Putamen (tissue), 1 donor: ENCODE results near the gene PRRT1.
"Not testable (repeated sequence)": the region's sequence is repeated elsewhere in the genome, so short reads cannot be mapped to it uniquely, and the experiment has no call there.

Experiments
- DNase-seq: peaks from one replicate; pipeline ENCODE4 v3.0.0-alpha.2; 2016; ENCODE audit warnings: low spot score

PRRT1 gene

GRCh38 chr6:32187725-32188380 lies 36.1 kb upstream of the PRRT1 start:
- DNase-seq = not testable (repeated sequence)

GRCh38 chr6:32187009-32187709 lies 35.4 kb upstream of the PRRT1 start:
- no peak for DNase-seq

- not testable (repeated sequence) for DNase-seq
Observed at GRCh38 chr6:32186151-32186840, 34.6 kb upstream of the PRRT1 start.

- not testable (repeated sequence) for DNase-seq
Observed at GRCh38 chr6:32185681-32186131, 34.0 kb upstream of the PRRT1 start.

- no peak for DNase-seq
Observed at GRCh38 chr6:32184084-32184640, 32.4 kb upstream of the PRRT1 start, which contains the start of gene AGER. Gene AGER, minus strand, starts transcription at chr6:32184253. Its CDS starts 31 bp downstream, at chr6:32184222.

- no peak for DNase-seq
Observed at GRCh38 chr6:32183483-32184083, 31.8 kb upstream of the PRRT1 start.

- DNase-seq = no peak
Observed at GRCh38 chr6:32183030-32183429, 31.3 kb upstream of the PRRT1 start.

GRCh38 chr6:32182555-32182981 lies 30.8 kb upstream of the PRRT1 start:
- DNase-seq = no peak

GRCh38 chr6:32181915-32182529 lies 30.3 kb upstream of the PRRT1 start:
- no peak for DNase-seq

GRCh38 chr6:32181148-32181702 lies 29.5 kb upstream of the PRRT1 start:
- no peak for DNase-seq

- no peak for DNase-seq
Observed at GRCh38 chr6:32179766-32180405, 28.1 kb upstream of the PRRT1 start.

- DNase-seq = no peak
Observed at GRCh38 chr6:32178547-32179440, 27.1 kb upstream of the PRRT1 start.

GRCh38 chr6:32177788-32178546 lies 26.2 kb upstream of the PRRT1 start, which contains the start of gene RNF5:
Gene RNF5, plus strand, starts transcription at chr6:32178405. Its CDS starts 107 bp downstream, at chr6:32178512.
- DNase-seq = peak; percentile 100

- no peak for DNase-seq
Observed at GRCh38 chr6:32177183-32177787, 25.5 kb upstream of the PRRT1 start.

GRCh38 chr6:32176476-32177182 lies 24.9 kb upstream of the PRRT1 start:
- DNase-seq = no peak

- DNase-seq = peak; percentile 99
Observed at GRCh38 chr6:32175711-32176475, 24.2 kb upstream of the PRRT1 start, which contains the start of gene AGPAT1. Gene AGPAT1, minus strand, starts transcription at chr6:32176084. Its CDS starts 4,588 bp downstream, at chr6:32171496.

- no peak for DNase-seq
Observed at GRCh38 chr6:32175322-32175710, 23.6 kb upstream of the PRRT1 start.
